LNCAP (cell line): ENCODE data around the gene NXT1.

Experiments
- CTCF ChIP-seq: fragments of 450-650 bp; IDR thresholded peaks from 2 replicates; pipeline ENCODE4 v1.5.1; 2017; ENCODE audit warnings: mild to moderate bottlenecking

NXT1 gene

GRCh38 chr20:23308024-23308423, 42.6 kb upstream of the NXT1 start:
- TF ChIP-seq CTCF: no peak

GRCh38 chr20:23308908-23309307, 41.7 kb upstream of the NXT1 start:
- no peak for TF ChIP-seq CTCF

GRCh38 chr20:23309781-23310180, 40.8 kb upstream of the NXT1 start:
- no peak for TF ChIP-seq CTCF

- TF ChIP-seq CTCF: no peak
Observed at GRCh38 chr20:23311947-23312506, 38.6 kb upstream of the NXT1 start.

- no peak for TF ChIP-seq CTCF
Observed at GRCh38 chr20:23313271-23313670, 37.3 kb upstream of the NXT1 start.

- TF ChIP-seq CTCF: no peak
Observed at GRCh38 chr20:23314699-23315098, 35.9 kb upstream of the NXT1 start.

- TF ChIP-seq CTCF: no peak
Observed at GRCh38 chr20:23315099-23315498, 35.5 kb upstream of the NXT1 start.

- no peak for TF ChIP-seq CTCF
Observed at GRCh38 chr20:23316626-23317025, 34.0 kb upstream of the NXT1 start.
